Thymus (tissue), 11 donors: ENCODE results near the gene CD3D. TPM values are rescaled to one million over a fixed set of nuclear protein-coding genes. Genes with fewer than 3 reads are reported as not detected.

ENCODE experiments used
- DNase-seq, 9 donors: peaks; one replicate each; pipeline ENCODE4 v3.0.0-alpha.2; 2013; ENCODE audit warnings: low spot score in 9 of 9, low read depth in 6 of 9, missing footprints in 1 of 9
- H3K27ac ChIP-seq, 2 donors: one replicate each; pipeline ENCODE4 v1.5.1; 2013; ENCODE audit warnings: control low read depth in 1 of 2, low read depth in 1 of 2, low read length in 1 of 2, mild to moderate bottlenecking in 1 of 2, moderate library complexity in 1 of 2
- H3K27me3 ChIP-seq, 2 donors: one replicate each; pipeline ENCODE4 v1.5.1; 2013; ENCODE audit warnings: low read length in 1 of 2; ENCODE audit not compliant: control insufficient read depth in 2 of 2, insufficient read depth in 1 of 2
- H3K36me3 ChIP-seq, 2 donors: one replicate each; pipeline ENCODE4 v1.5.1; 2013; ENCODE audit warnings: low read length in 1 of 2, mild to moderate bottlenecking in 1 of 2, moderate library complexity in 1 of 2; ENCODE audit not compliant: control insufficient read depth in 2 of 2, insufficient read depth in 2 of 2
- H3K4me1 ChIP-seq, 2 donors: one replicate each; pipeline ENCODE4 v1.5.1; 2013; ENCODE audit warnings: low read length in 2 of 2; ENCODE audit not compliant: control insufficient read depth in 2 of 2, insufficient read depth in 2 of 2
- H3K4me3 ChIP-seq, 2 donors: one replicate each; pipeline ENCODE4 v1.5.1; 2013; ENCODE audit warnings: low read length in 2 of 2, control low read depth in 1 of 2, mild to moderate bottlenecking in 1 of 2
- H3K9me3 ChIP-seq, 2 donors: one replicate each; pipeline ENCODE4 v1.5.1; 2013; ENCODE audit warnings: low read length in 1 of 2, mild to moderate bottlenecking in 1 of 2; ENCODE audit not compliant: control insufficient read depth in 2 of 2, insufficient read depth in 1 of 2
- WGBS: extraction: QIAGEN DNeasy Blood & Tissue Kit; methylation state at CpG from one replicate; pipeline ENCODE4 v1.1.7; 2013; 5-methylcytosine and 5-hydroxymethylcytosine counted together
- polyA plus RNA-seq: library from polyadenylated mRNA; stranded (reverse); fragments of 200-250 nt; gene quantifications from one replicate; pipeline ENCODE4 v1.2.3, GENCODE V29; 2013
- total RNA-seq: library from RNA; stranded (reverse); fragments of 120-200 nt; gene quantifications from one replicate; pipeline ENCODE4 v1.2.4, GENCODE V29; 2013
- donor health status: healthy.

The CD3D gene
- total and polyA plus RNA-seq, 2 donors: 501 to 1,261 TPM

DNA sequence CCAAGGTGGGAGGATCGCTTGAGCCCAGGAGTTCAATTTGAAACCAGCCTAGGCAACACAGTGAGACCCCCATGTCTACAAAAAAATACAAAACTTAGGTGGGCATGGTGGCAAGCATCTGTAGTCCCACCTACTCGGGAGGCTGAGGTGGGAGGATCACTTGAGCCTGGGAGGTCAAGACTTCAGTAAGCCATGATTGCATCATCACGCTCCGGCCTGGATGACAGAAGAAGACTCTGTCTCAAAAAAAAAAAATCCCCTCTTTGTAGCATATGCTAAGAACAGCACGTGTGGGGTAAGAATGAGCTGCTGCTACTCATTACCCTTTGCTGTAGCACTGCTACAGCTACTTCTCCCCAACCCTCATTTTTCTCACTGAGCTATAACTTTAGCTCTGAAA, 31.4 kb upstream of the CD3D start:
- Histone ChIP-seq H3K27ac (no peak overlapping the region), H3K4me1 (no peaks in the 10 kb centered on the region), H3K27me3 (no peaks in the 10 kb centered on the region), H3K4me3 (no peak overlapping the region), H3K36me3 (peaks cover 66 to 94% of the 10 kb centered on the region in 2 donors), H3K9me3 (no peaks in the 10 kb centered on the region)
- WGBS: 99% methylated on average over 5 of the region's 5 CpGs
- DNase-seq: no peak

DNA sequence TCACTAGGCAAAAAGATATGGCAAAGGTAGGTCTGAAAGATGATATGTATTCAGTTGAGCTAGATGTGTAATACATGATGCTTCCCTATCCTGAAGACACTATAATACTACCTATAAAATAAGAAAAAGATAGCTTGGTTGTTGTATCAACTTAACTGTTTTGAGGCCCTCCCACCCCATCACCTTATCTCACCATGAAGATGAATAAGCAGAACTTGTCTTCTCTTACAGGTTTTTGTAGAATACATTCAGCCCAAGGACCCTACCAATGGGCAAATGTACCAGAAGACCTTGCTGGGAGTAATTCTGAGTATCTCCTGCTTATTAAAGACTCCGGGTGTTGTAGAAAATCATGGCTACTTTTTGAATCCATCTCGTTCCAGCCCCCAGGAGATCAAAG, 30.8 kb upstream of the CD3D start:
- H3K9me3 ChIP-seq: no peaks in the 10 kb centered on the region
- no peak overlapping the region for H3K27ac ChIP-seq
- no peaks in the 10 kb centered on the region for H3K27me3 ChIP-seq
- no peak overlapping the region for H3K4me3 ChIP-seq
- H3K4me1 ChIP-seq: no peaks in the 10 kb centered on the region
- DNase-seq: no peak
- 97% methylated on average over 2 of the region's 2 CpGs for WGBS
- peaks cover 72 to 94% of the 10 kb centered on the region in 2 donors for H3K36me3 ChIP-seq

DNA sequence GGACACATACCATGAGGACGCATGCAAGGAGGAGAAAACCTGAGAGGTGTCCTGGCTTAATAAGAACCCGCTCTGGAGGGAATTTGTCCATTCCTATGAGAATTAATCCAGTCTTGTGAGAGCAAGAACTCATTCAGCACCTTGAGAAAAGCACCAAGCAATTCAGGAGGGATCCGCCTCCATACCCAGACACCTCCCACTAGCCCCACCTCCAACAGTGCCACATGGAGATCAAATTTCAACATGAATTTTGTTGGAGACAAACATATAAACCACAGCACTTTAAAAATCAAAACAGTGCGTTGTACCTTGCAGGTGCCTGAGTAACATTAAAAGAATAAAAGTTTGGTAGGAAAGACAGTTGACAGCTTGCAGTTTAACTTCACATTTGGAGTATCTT, 28.3 kb upstream of the CD3D start:
- Histone ChIP-seq H3K4me1 (no peaks in the 10 kb centered on the region), H3K27me3 (no peaks in the 10 kb centered on the region), H3K9me3 (no peaks in the 10 kb centered on the region), H3K4me3 (no peak overlapping the region), H3K36me3 (peaks cover 67 to 81% of the 10 kb centered on the region in 2 donors), H3K27ac (no peak overlapping the region)
- 97% methylated on average over 4 of the region's 4 CpGs for WGBS
- no peak for DNase-seq

DNA sequence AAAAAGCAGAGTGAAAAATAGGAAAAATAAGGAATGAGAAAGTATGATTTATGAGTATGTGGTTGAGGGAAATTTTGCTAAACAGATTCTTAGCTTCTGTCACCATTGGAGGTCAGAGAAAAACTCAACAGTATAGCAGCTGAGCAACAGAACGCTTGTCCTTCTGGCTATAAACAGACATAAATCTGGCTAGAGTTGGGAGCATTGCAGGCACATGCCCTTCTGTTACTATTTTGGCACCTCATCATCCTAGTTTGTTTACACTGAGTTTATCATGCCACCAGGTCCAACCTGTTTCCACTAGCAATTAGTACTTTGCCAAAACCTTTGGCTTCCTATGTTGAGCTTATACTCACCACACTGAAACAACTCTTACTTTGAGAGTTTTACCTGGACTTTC, 23.8 kb upstream of the CD3D start:
- WGBS: 100% methylated on average over 1 of the region's 1 CpG
- H3K9me3 ChIP-seq: no peaks in the 10 kb centered on the region
- H3K27me3 ChIP-seq: no peaks in the 10 kb centered on the region
- H3K36me3 ChIP-seq: peaks cover 48 to 50% of the 10 kb centered on the region in 2 donors
- DNase-seq: no peak
- no peak overlapping the region for H3K27ac ChIP-seq
- no peaks in the 10 kb centered on the region for H3K4me1 ChIP-seq
- no peak overlapping the region for H3K4me3 ChIP-seq

DNA sequence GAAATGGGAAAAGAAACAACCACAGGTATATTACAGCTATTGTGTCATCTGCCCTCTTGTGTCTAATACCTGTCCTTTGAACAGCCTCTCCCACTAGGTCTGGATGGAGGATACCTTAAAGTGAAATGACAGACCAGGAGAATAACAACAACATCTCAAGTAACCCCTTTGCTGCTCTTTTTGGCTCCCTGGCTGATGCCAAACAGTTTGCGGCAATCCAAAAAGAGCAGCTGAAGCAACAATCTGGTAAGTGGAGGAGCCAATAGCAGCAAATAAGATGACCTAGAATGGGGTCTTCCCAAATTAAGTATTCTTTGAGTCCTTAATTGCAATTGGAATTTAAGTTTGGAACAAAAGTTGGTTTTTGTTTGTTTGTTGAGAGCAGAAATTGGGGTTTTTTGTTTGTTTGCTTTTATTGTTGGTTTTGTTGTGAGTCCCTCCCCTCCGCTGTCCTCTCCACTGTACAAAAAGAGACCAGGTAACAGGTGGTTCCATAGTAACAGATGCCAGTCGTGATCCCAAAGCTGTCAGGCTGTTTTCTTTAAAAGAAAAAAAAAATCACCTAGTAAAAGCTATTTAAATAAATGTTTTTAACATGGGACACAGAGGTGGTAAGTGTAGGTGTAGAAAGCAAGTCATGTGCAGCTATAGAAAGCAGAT, 22.6 kb upstream of the CD3D start:
- no peak for DNase-seq
- WGBS: 96% methylated on average over 3 of the region's 3 CpGs
- Histone ChIP-seq H3K4me1 (peaks cover 2 to 7% of the 10 kb centered on the region in 2 donors), H3K27ac (no peak overlapping the region), H3K36me3 (peaks cover 39 to 41% of the 10 kb centered on the region in 2 donors), H3K9me3 (no peaks in the 10 kb centered on the region), H3K27me3 (no peaks in the 10 kb centered on the region), H3K4me3 (no peak overlapping the region)

DNA sequence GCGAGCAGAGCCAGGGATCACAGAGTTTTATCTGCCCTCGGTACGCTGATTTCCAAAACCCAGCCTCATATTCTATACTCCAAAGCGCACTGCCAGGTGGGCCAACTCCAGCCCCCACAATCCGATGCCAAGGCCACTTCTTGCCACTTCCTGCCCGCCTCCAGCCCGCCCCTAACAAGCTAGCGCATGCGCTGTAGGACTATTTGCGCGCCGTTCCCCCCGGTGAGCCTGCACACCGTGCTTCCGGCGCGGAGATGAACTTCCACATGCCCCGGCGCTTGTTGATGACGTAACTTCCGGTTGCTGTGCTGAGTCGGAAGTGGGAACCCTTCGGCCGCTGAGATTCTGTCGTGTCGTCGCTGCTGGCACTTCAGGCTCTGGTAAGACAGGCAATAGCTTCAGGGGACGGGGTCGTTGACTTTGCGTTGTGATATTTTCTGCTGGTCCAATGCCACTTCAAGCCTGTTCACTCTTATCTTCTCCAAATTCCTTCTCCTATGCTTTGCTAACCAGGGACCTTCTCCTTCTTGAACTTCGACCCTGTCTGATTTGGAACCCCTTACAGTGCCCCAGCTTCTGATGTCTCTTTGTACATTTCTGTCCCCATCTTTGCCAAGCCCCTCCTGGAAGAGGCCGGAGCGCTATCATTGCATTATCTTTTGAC, 16.9 kb upstream of the CD3D start, which contains the start of gene UBE4A:
TSS of gene UBE4A (plus strand) at position 306 of the 664 bp plus-strand sequence. CDS start 5,481 bp downstream, outside the sequence.
- Histone ChIP-seq H3K4me3 (peak within 1 kb of the TSS; percentile 67 to 78), H3K36me3 (peaks cover 2 to 10% of the 10 kb centered on the region in 2 donors), H3K27ac (peak within 1 kb of the TSS; percentile 73 to 89), H3K9me3 (peaks cover 0 to 3% of the 10 kb centered on the region in 2 donors), H3K27me3 (no peaks in the 10 kb centered on the region), H3K4me1 (peaks cover 9 to 10% of the 10 kb centered on the region in 2 donors)
- DNase-seq: peak; percentile 92 to 99 (median 98)
- WGBS: 5% methylated on average over 33 of the region's 33 CpGs

DNA sequence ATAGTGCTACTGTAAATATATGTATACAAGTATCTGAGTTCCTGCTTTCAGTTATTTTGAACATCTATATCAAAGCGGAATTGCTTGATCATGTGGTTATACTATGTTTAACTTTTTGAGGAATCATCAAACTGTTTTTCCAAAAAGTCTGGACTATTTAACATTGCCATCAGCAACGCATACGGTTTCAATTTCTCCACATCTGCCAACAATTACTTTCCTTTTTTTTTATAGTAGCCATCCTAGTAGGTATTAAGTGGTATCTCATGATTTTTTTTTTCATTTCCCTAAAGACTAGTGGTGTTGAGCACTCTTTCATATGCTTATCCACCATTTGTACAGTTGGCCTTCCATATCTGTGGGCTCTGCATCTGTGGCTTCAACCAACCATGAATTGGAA, 15.6 kb upstream of the CD3D start:
- Histone ChIP-seq H3K4me1 (peaks cover 9 to 13% of the 10 kb centered on the region in 2 donors), H3K9me3 (peaks cover 0 to 3% of the 10 kb centered on the region in 2 donors), H3K4me3 (no peak overlapping the region), H3K27me3 (no peaks in the 10 kb centered on the region), H3K36me3 (peaks cover 3 to 11% of the 10 kb centered on the region in 2 donors), H3K27ac (no peak overlapping the region)
- 81% methylated on average over 3 of the region's 3 CpGs for WGBS
- no peak for DNase-seq

DNA sequence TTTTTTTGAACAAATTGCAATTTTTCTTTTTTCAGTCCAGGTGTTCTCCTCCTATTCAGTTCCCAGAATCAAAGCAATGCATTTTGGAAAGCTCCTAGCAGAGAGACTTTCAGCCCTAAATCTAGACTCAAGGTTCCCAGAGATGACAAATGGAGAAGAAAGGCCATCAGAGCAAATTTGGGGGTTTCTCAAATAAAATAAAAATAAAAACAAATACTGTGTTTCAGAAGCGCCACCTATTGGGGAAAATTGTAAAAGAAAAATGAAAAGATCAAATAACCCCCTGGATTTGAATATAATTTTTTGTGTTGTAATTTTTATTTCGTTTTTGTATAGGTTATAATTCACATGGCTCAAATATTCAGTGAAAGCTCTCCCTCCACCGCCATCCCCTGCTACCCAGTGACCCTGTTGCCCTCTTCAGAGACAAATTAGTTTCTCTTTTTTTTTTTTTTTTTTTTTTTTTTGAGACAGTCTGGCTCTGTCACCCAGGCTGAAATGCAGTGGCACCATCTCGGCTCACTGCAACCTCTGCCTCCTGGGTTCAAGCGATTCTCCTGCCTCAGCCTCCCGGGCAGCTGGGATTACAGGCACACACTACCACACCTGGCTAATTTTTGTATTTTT, 10.7 kb upstream of the CD3D start:
- H3K36me3 ChIP-seq: peaks cover 32 to 56% of the 10 kb centered on the region in 2 donors

DNA sequence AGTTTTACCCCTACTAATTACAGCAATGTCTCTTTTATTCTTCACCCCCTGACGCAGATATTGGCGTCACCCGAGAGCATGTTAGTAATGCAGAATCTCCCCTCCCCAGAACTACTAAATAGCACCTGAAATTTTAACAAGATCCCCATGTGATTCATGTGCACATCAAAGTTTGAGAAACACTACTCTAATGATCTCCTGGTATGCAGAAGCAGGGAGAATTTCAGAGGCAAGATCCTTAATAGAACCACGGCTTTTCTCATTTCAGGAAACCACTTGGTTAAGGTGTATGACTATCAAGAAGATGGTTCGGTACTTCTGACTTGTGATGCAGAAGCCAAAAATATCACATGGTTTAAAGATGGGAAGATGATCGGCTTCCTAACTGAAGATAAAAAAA, 7.0 kb upstream of the CD3D start:
- peaks cover 12 to 24% of the 10 kb centered on the region in 2 donors for H3K4me1 ChIP-seq
- H3K9me3 ChIP-seq: no peaks in the 10 kb centered on the region
- WGBS: 87% methylated on average over 6 of the region's 6 CpGs
- peaks cover 32 to 73% of the 10 kb centered on the region in 2 donors for H3K36me3 ChIP-seq
- DNase-seq: no peak
- H3K4me3 ChIP-seq: no peak overlapping the region
- H3K27me3 ChIP-seq: no peaks in the 10 kb centered on the region
- no peak overlapping the region for H3K27ac ChIP-seq

More for the DNA sequence above, 10.7 kb upstream of the CD3D start:
- peak overlapping the region in 1 of 2 donors; percentile 61 for H3K27ac ChIP-seq
- H3K9me3 ChIP-seq: peaks cover 0 to 3% of the 10 kb centered on the region in 2 donors
- DNase-seq: peak in 3 of 9 donors; percentile 30 to 84 (median 54)
- H3K27me3 ChIP-seq: no peaks in the 10 kb centered on the region
- H3K4me1 ChIP-seq: peaks cover 2 to 6% of the 10 kb centered on the region in 2 donors
- no peak overlapping the region for H3K4me3 ChIP-seq
- WGBS: 22% methylated on average over 6 of the region's 6 CpGs
